Measurements from ENCODE around the gene COG7.

Gene COG7

DNA sequence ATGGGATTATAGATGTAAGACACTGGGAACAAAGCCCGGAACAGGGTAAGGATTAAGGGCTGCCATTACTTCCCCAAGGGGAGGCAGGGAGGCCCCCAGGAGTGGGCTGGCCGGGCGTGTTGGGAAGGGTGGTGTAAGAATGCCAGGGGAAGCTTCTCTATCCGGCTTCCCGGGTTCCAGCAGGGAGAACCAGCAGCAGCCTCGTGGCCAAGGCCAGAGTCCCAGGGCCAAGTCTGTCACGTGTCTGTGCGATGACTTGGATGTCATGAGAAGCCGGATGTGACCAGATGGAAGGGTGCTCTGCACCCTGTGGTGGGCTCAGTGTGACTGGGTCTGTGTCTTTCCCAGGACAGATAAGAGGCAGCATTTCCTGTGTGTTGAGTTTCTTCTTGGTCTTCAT, 98.7 kb downstream of the COG7 start:
- no peaks in the 10 kb centered on the region for H3K9me3 ChIP-seq (ENCODE audit: control insufficient read depth, low read length)
- DNase-seq (ENCODE audit: low read depth), result no peak
- peaks cover 23% of the 10 kb centered on the region for H3K27me3 ChIP-seq (replicated peaks; ENCODE audit: control insufficient read depth, insufficient read depth, low read length)
- no peaks in the 10 kb centered on the region for H3K4me1 ChIP-seq (ENCODE audit: control insufficient read depth, insufficient read depth, low read length)
- no peak overlapping the region for H3K9ac ChIP-seq (ENCODE audit: low read length)
- no peak overlapping the region for H3K4me3 ChIP-seq (ENCODE audit: low read length)
- no peaks in the 10 kb centered on the region for H3K36me3 ChIP-seq (ENCODE audit: control insufficient read depth, insufficient read depth, low read length, severe bottlenecking)

DNA sequence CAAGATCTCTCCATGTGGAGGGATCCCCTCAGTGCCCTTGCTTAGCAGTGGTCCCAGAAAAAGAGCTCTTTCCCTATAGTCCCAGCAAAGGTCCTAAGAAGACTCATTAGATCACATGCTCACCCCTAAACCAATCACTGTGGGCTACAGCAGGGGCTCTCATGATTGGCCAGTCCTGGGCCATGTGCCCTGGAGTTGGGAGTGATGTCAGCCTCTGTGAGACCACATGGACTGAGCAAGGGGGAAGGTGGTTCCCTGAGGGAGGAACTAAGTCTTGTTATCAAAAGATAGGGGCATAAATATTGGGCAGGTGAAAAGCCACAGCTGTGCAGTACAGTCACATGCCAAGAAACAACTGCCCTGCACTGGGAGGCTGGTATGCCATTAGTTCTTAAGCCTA, 99.5 kb downstream of the COG7 start:
- no peak for DNase-seq (ENCODE audit: low read depth)
- Histone ChIP-seq H3K9ac (ENCODE audit: low read length) (no peak overlapping the region), H3K27me3 (replicated peaks; ENCODE audit: control insufficient read depth, insufficient read depth, low read length) (peaks cover 28% of the 10 kb centered on the region)

DNA sequence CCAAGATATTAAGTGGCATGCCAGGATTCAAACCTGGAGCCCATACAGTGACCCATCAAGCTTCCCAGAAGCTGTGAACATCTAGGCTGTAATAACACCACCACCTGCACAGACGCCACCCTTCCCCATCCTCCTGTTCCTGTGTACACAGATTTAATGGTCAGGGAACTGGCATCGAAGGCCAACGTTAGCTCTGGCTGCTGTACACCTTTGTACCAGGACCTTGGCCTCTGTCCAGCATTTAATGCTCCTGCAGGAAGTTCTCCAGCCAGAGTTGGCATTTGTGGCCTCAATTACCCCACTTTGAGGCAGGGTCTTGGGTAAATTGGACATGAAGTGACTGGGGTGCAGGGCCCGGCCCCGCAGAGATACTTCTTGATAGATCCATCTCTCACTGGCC, 101.6 kb downstream of the COG7 start:
- Histone ChIP-seq H3K9ac (ENCODE audit: low read length) (no peak overlapping the region), H3K4me3 (ENCODE audit: low read length) (no peak overlapping the region), H3K9me3 (ENCODE audit: control insufficient read depth, low read length) (no peaks in the 10 kb centered on the region), H3K4me1 (ENCODE audit: control insufficient read depth, insufficient read depth, low read length) (no peaks in the 10 kb centered on the region), H3K36me3 (ENCODE audit: control insufficient read depth, insufficient read depth, low read length, severe bottlenecking) (no peaks in the 10 kb centered on the region), H3K27me3 (replicated peaks; ENCODE audit: control insufficient read depth, insufficient read depth, low read length) (peaks cover 30% of the 10 kb centered on the region)
- no peak for DNase-seq (ENCODE audit: low read depth)

More for the DNA sequence above, 99.5 kb downstream of the COG7 start:
- H3K4me1 ChIP-seq (ENCODE audit: control insufficient read depth, insufficient read depth, low read length), result no peaks in the 10 kb centered on the region
- H3K4me3 ChIP-seq (ENCODE audit: low read length), result no peak overlapping the region
- H3K9me3 ChIP-seq (ENCODE audit: control insufficient read depth, low read length), result no peaks in the 10 kb centered on the region
- H3K36me3 ChIP-seq (ENCODE audit: control insufficient read depth, insufficient read depth, low read length, severe bottlenecking), result no peaks in the 10 kb centered on the region

DNA sequence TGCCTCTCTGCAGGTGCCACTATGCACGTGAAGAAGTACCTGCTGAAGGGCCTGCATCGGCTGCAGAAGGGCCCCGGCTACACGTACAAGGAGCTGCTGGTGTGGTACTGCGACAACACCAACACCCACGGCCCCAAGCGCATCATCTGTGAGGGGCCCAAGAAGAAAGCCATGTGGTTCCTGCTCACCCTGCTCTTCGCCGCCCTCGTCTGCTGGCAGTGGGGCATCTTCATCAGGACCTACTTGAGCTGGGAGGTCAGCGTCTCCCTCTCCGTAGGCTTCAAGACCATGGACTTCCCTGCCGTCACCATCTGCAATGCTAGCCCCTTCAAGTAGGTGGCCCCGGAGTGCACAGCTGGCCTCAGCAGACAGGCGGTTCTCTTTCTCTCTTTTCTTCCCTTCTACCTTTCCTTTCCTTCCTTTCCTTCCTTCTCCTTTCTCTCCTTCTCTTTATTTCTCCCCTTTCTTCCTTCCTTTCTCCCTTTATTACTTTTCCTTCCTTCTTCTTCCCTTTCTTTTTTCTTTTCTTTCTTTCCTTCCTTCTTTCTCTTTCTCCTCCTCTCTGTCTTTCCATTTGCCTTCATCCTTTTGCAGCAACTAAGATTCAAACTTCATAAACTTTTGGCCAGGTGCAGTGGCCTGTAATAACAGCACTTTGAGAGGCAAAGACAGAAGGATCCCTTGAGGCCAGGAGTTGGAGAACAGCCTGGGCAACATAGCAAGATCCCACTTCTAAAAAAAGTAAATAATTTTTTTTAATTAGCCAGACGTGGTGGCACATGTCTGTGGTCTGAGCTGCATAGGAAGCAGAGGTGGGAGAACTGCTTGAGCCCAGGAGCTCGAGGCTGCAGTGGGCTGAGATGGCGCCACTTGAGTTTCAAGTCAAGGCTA, 104.2 kb downstream of the COG7 start:
- Histone ChIP-seq H3K4me1 (ENCODE audit: control insufficient read depth, insufficient read depth, low read length) (no peaks in the 10 kb centered on the region), H3K36me3 (ENCODE audit: control insufficient read depth, insufficient read depth, low read length, severe bottlenecking) (no peaks in the 10 kb centered on the region), H3K27me3 (replicated peaks; ENCODE audit: control insufficient read depth, insufficient read depth, low read length) (peaks cover 37% of the 10 kb centered on the region), H3K4me3 (ENCODE audit: low read length) (no peak overlapping the region), H3K9ac (ENCODE audit: low read length) (no peak overlapping the region), H3K9me3 (ENCODE audit: control insufficient read depth, low read length) (no peaks in the 10 kb centered on the region)
- DNase-seq (ENCODE audit: low read depth), result no peak

DNA sequence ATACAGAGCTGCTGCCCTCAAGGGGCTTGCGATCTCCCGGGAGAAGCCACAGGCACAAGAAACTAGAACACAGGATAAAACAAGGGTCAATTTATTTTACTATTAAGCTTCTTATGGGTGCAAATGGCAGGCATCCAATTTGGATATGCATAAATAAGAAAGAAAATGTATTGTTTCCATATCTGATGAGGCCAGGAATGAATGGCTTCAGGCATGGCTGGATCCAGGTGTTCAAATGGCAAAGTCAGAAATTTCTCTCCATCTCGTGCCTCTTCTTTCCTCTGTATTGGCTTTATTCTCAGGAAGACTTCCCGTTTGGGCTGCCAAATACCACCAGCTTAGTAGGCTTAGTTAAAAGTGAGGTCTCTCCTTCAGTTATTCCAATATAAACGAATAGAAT, 107.8 kb downstream of the COG7 start:
- peaks cover 22% of the 10 kb centered on the region for H3K27me3 ChIP-seq (replicated peaks; ENCODE audit: control insufficient read depth, insufficient read depth, low read length)
- no peak overlapping the region for H3K9ac ChIP-seq (ENCODE audit: low read length)
- no peak for DNase-seq (ENCODE audit: low read depth)

DNA sequence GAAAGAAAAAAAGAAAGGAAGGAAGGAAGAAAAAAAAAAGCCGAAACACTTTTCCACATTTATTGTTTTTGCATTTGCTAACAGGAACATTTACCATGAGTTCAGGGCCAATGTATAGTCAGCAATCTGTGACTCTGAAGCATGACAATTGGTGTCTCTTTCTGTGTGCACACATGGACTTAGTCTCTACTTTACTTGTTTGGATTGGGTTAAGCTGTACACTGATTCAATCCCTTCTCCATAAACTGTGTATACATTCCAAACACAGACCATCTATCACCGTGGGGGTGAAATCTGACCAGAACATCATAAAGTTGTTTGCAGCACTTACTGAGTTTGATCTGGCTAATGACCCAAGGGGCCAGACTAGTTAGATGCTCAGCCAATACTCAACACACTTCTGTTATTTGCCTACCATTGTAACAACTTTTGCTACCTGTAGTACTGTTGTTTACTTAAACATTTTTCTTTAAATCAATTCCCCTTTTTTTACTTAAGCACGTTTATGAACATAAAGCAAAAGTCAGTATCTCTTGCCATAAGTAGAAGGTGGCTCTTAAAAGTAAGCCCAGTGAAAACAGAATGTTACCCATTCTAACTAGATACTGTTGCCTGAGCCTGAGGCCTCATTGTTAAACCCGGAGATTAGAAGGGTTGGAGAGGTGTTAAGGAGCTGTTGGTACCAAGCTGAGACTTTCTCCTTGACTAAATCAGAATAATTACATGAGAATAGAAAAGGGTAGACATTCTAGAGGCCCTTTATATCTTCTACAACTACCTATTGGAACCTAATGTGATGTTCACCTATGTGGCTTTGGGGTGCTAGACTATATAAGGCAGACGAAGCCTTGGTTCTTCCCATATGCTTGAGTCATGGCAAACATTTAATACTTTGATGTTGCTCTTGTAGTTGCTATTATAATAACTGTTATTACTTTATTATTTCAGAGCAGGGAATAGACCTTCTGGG, 109.1 kb downstream of the COG7 start:
- no peaks in the 10 kb centered on the region for H3K4me1 ChIP-seq (ENCODE audit: control insufficient read depth, insufficient read depth, low read length)
- H3K36me3 ChIP-seq (ENCODE audit: control insufficient read depth, insufficient read depth, low read length, severe bottlenecking), result no peaks in the 10 kb centered on the region
- H3K9ac ChIP-seq (ENCODE audit: low read length), result no peak overlapping the region
- H3K9me3 ChIP-seq (ENCODE audit: control insufficient read depth, low read length), result no peaks in the 10 kb centered on the region
- H3K4me3 ChIP-seq (ENCODE audit: low read length), result no peak overlapping the region
- no peak for DNase-seq (ENCODE audit: low read depth)
- H3K27me3 ChIP-seq (replicated peaks; ENCODE audit: control insufficient read depth, insufficient read depth, low read length), result peaks cover 20% of the 10 kb centered on the region

More for the DNA sequence above, 107.8 kb downstream of the COG7 start:
- Histone ChIP-seq H3K9me3 (ENCODE audit: control insufficient read depth, low read length) (no peaks in the 10 kb centered on the region), H3K4me1 (ENCODE audit: control insufficient read depth, insufficient read depth, low read length) (no peaks in the 10 kb centered on the region), H3K36me3 (ENCODE audit: control insufficient read depth, insufficient read depth, low read length, severe bottlenecking) (no peaks in the 10 kb centered on the region), H3K4me3 (ENCODE audit: low read length) (no peak overlapping the region)

DNA sequence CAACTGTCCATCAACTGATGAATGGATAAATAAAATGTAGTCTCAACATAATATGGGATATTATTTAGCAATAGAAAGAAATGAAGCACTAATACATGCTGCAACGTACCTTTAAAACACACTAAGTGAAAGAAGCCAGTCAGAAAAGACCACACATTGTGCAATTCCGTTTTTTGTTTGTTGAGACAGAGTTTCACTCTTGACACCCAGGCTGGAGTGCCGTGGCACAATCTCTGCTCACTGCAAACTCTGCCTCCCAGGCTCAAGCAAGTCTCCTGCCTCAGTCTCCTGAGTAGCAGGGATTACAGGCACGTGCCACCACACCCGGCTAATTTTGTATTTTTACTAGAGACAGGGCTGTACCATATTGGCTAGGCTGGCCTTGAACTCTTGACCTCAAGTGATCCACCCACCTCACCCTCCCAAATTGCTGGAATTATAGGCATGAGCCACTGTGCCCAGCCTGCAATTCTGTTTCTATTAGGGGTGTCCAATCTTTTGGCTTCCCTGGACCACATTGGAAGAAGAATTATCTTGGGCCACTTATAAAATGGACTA, 110.8 kb downstream of the COG7 start:
- Histone ChIP-seq H3K4me1 (ENCODE audit: control insufficient read depth, insufficient read depth, low read length) (no peaks in the 10 kb centered on the region), H3K36me3 (ENCODE audit: control insufficient read depth, insufficient read depth, low read length, severe bottlenecking) (no peaks in the 10 kb centered on the region), H3K9me3 (ENCODE audit: control insufficient read depth, low read length) (peaks cover 8% of the 10 kb centered on the region), H3K9ac (ENCODE audit: low read length) (no peak overlapping the region), H3K27me3 (replicated peaks; ENCODE audit: control insufficient read depth, insufficient read depth, low read length) (peaks cover 14% of the 10 kb centered on the region), H3K4me3 (ENCODE audit: low read length) (no peak overlapping the region)
- no peak for DNase-seq (ENCODE audit: low read depth)

DNA sequence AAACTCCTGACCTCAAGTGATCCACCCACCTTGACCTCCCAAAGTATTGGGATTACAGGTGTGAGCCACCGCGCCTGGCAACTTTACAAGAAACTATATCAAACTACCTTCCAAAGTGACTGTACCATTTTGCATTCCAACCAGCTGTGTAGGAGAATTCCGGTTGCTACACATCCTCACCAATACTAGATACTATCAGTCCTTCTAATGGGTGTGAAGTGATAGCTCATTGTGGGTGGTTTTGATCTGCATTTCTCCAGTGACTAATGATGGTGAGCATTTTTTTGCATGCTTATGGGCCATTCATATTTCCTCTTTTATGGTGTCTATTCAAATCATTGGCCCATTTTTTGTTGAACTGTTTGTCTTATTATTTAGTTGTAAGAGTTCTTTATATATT, 113.2 kb downstream of the COG7 start:
- no peaks in the 10 kb centered on the region for H3K36me3 ChIP-seq (ENCODE audit: control insufficient read depth, insufficient read depth, low read length, severe bottlenecking)
- H3K9ac ChIP-seq (ENCODE audit: low read length), result no peak overlapping the region
- peaks cover 4% of the 10 kb centered on the region for H3K27me3 ChIP-seq (replicated peaks; ENCODE audit: control insufficient read depth, insufficient read depth, low read length)
- peaks cover 8% of the 10 kb centered on the region for H3K9me3 ChIP-seq (ENCODE audit: control insufficient read depth, low read length)
- no peak for DNase-seq (ENCODE audit: low read depth)
- H3K4me3 ChIP-seq (ENCODE audit: low read length), result no peak overlapping the region
- no peaks in the 10 kb centered on the region for H3K4me1 ChIP-seq (ENCODE audit: control insufficient read depth, insufficient read depth, low read length)
